ENCODE measurements around the gene NMUR2. TPM values are rescaled to one million over a fixed set of nuclear protein-coding genes. Genes with fewer than 3 reads are reported as not detected.

The NMUR2 gene
- not detected in 2 replicates for total RNA-seq
- polyA plus RNA-seq, result not detected in 2 replicates
- polyA plus RNA-seq (2011; cell fraction: cytosol; rRNA removed), result not detected in 2 replicates
- polyA plus RNA-seq (2011; cell fraction: nucleus; rRNA removed), result not detected in 2 replicates
- polyA plus RNA-seq (2012), result not detected in 2 replicates
- not detected in 2 replicates for polyA minus RNA-seq
- polyA minus RNA-seq (2011; cell fraction: cytosol; rRNA and poly(A)+ RNA removed), result not detected
- polyA minus RNA-seq (2011; cell fraction: nucleus; rRNA and poly(A)+ RNA removed), result not detected in 2 replicates
- not detected for Bru-seq, nascent RNA
- not detected for BruChase-seq, experiment 1, labeled RNA remaining after a 6-hour chase
- not detected for BruChase-seq, experiment 2, labeled RNA remaining after a 2-hour chase
- long read RNA-seq, result 0 reads

- POLR2A ChIA-PET, result no interaction called here
- no TSS peak for BruUV-seq (replicated peaks)
- FAIRE-seq, result no peak
These were observed at the start of gene NMUR2 for GRCh38 chr5:152405145-152405544. Gene NMUR2, minus strand, starts transcription at chr5:152405279. Its CDS starts 166 bp downstream, at chr5:152405113.

GRCh38 chr5:152443935-152444334 lies 38.9 kb upstream of the NMUR2 start:
- CTCF ChIA-PET, result no interaction called here
- Histone ChIP-seq H3K27me3 (ENCODE audit: control insufficient read depth in 2 of 2, insufficient read depth in 2 of 2, low read length in 2 of 2) (no peaks in the 10 kb centered on the region), H3K27ac (ENCODE audit: insufficient read depth, low read depth, low read length) (no peak overlapping the region), H3K79me2 (ENCODE audit: control insufficient read depth, insufficient read depth, low read length) (no peaks in the 10 kb centered on the region), H3K9me3 (replicated peaks; ENCODE audit: control insufficient read depth, insufficient read depth, low read length) (no peaks in the 10 kb centered on the region), H3K4me1 (ENCODE audit: control insufficient read depth, extremely low read depth, insufficient read depth, low read length) (no peaks in the 10 kb centered on the region), H4K20me1 (replicated peaks; ENCODE audit: control insufficient read depth, extremely low read depth, insufficient read depth, low read length) (no peaks in the 10 kb centered on the region), H3K9me1 (replicated peaks; ENCODE audit: control insufficient read depth, extremely low read depth, insufficient read depth, low read length) (no peaks in the 10 kb centered on the region), H3K4me2 (ENCODE audit: insufficient read depth, low read length) (no peak overlapping the region), H3K4me3 (replicated peaks in 1 of 3; ENCODE audit: insufficient read depth in 1 of 3, low read depth in 1 of 3, low read length in 3 of 3) (no peak overlapping the region), H2AFZ (ENCODE audit: low read depth, low read length) (no peak overlapping the region), H3K36me3 (ENCODE audit: control insufficient read depth in 2 of 2, extremely low read depth in 1 of 2, insufficient read depth in 2 of 2, low read length in 2 of 2) (no peaks in the 10 kb centered on the region), H3K9ac (replicated peaks; ENCODE audit: extremely low read depth, insufficient read depth, low read length) (no peak overlapping the region)
- dilution Hi-C loops (cut with MboI; ENCODE audit: extremely low pct_ligation_motif_present, low sequenced_read_pairs), result no loop called here
- intact Hi-C loops (cut with micrococcal nuclease), result no loop called here
- no peak for DNase-seq (ENCODE audit: low read depth, low spot score)
- POLR2A ChIA-PET, result no interaction called here
- FAIRE-seq, result no peak
- TF ChIP-seq EZH2 (IDR thresholded peaks at IDR 0.05; ENCODE audit: borderline replicate concordance, low read depth, low read length, severe bottlenecking) (no peak), MYC (IDR thresholded peaks at IDR 0.05; ENCODE audit: low read depth, low read length) (no peak), JUN (IDR thresholded peaks at IDR 0.05; ENCODE audit: borderline replicate concordance, insufficient read depth, insufficient read length, low read depth) (no peak), CTCF (IDR thresholded peaks at IDR 0.05; ENCODE audit: extremely low read depth in 1 of 2, insufficient read depth in 1 of 2, low read depth in 1 of 2, low read length in 2 of 2) (no peak), POLR2A (IDR thresholded peaks at IDR 0.05; ENCODE audit: low read depth, low read length) (no peak), MAX (IDR thresholded peaks at IDR 0.05; ENCODE audit: insufficient read depth, insufficient read length) (no peak), POLR2AphosphoS5 (IDR thresholded peaks at IDR 0.05; ENCODE audit: insufficient read depth, low read depth, low read length) (no peak), FOS (IDR thresholded peaks at IDR 0.05; ENCODE audit: borderline replicate concordance, insufficient read depth, low read length) (no peak)
- no TSS peak for BruUV-seq (replicated peaks)

More at GRCh38 chr5:152405145-152405544, at the start of gene NMUR2:
- TF ChIP-seq POLR2A (IDR thresholded peaks at IDR 0.05; ENCODE audit: low read depth, low read length) (no peak), MYC (IDR thresholded peaks at IDR 0.05; ENCODE audit: low read depth, low read length) (no peak), MAX (IDR thresholded peaks at IDR 0.05; ENCODE audit: insufficient read depth, insufficient read length) (no peak), FOS (IDR thresholded peaks at IDR 0.05; ENCODE audit: borderline replicate concordance, insufficient read depth, low read length) (no peak), GATA2 (IDR thresholded peaks at IDR 0.05; ENCODE audit: insufficient read depth, insufficient read length, low read depth, low read length) (no peak)
- intact Hi-C loops (cut with micrococcal nuclease) (no loop called here), dilution Hi-C loops (cut with MboI; ENCODE audit: extremely low pct_ligation_motif_present, low sequenced_read_pairs) (no loop called here)
- no peak within 1 kb of the TSS for H2AFZ ChIP-seq (ENCODE audit: low read depth, low read length)
- H3K9me1 ChIP-seq (replicated peaks; ENCODE audit: control insufficient read depth, extremely low read depth, insufficient read depth, low read length), result no peaks in the 10 kb centered on the region
- H3K4me3 ChIP-seq (replicated peaks in 1 of 3; ENCODE audit: insufficient read depth in 1 of 3, low read depth in 1 of 3, low read length in 3 of 3), result no peak within 1 kb of the TSS
- CTCF ChIA-PET, result no interaction called here
- no peaks in the 10 kb centered on the region for H4K20me1 ChIP-seq (replicated peaks; ENCODE audit: control insufficient read depth, extremely low read depth, insufficient read depth, low read length)
- no peaks in the 10 kb centered on the region for H3K9me3 ChIP-seq (replicated peaks; ENCODE audit: control insufficient read depth, insufficient read depth, low read length)
- H3K9ac ChIP-seq (replicated peaks; ENCODE audit: extremely low read depth, insufficient read depth, low read length), result no peak within 1 kb of the TSS
- H3K4me2 ChIP-seq (ENCODE audit: insufficient read depth, low read length), result no peak within 1 kb of the TSS
- no peak for DNase-seq (ENCODE audit: low read depth, low spot score)
- no peak within 1 kb of the TSS for H3K27ac ChIP-seq (ENCODE audit: insufficient read depth, low read depth, low read length)
- no peaks in the 10 kb centered on the region for H3K27me3 ChIP-seq (ENCODE audit: control insufficient read depth in 2 of 2, insufficient read depth in 2 of 2, low read length in 2 of 2)
- H3K4me1 ChIP-seq (ENCODE audit: control insufficient read depth, extremely low read depth, insufficient read depth, low read length), result no peaks in the 10 kb centered on the region
- no peaks in the 10 kb centered on the region for H3K36me3 ChIP-seq (ENCODE audit: control insufficient read depth in 2 of 2, extremely low read depth in 1 of 2, insufficient read depth in 2 of 2, low read length in 2 of 2)
- no peaks in the 10 kb centered on the region for H3K79me2 ChIP-seq (ENCODE audit: control insufficient read depth, insufficient read depth, low read length)

Data from endothelial cell of umbilical vein (primary cell).